GM18868 (cell line): ENCODE data around the gene CDK8.
A peak's percentile ranks its signal among the peaks of the same experiment; 100 is the strongest.
"Not testable (repeated sequence)": the region's sequence is repeated elsewhere in the genome, so short reads cannot be mapped to it uniquely, and the experiment has no call there.

Experiments
- ATAC-seq: cut with Tn5 transposase; IDR thresholded peaks from one replicate; pipeline ENCODE4 v1.9.1; 2021; ENCODE audit warnings: mild to moderate bottlenecking, moderate library complexity; ENCODE audit not compliant: unreplicated experiment

The CDK8 gene

GRCh38 chr13:26310470-26310869 is 56.5 kb downstream of the CDK8 start:
- ATAC-seq, result no peak

DNA sequence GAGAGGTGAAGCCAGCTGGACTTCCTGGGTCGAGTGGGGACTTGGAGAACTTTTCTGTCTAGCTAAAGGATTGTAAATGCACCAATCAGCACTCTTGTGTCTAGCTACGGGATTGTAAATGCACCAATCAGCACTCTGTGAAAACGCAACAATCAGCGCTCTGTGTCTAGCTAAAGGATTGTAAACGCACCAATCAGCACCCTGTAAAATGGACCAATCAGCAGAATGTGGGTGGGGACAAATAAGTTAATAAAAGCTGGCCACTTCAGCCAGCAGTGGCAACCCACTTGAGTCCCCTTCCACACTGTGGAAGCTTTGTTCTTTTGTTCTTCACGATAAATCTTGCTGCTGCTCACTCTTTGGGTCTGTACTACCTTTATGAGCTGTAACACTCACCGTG is 58.1 kb downstream of the CDK8 start:
- not testable (repeated sequence) for ATAC-seq

DNA sequence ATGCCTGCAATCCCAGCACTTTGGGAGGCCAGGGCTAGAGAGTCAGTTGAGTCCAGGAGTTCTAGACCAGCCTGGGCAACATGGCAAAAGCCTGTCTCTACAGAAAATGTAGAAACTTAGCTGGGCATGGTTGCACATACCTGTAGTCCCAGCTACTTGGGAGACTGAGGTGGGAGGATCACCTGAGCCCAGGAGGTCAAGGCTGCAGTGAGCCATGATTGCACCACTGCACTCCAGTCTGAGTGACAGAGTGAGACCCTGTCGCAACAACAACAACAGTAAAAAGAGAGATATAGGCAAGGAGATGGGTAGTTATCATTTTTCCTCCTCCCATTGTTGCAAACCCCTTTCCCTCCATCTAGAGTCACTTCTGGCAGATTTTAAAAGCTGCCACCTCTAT is 62.2 kb downstream of the CDK8 start:
- not testable (repeated sequence) for ATAC-seq

DNA sequence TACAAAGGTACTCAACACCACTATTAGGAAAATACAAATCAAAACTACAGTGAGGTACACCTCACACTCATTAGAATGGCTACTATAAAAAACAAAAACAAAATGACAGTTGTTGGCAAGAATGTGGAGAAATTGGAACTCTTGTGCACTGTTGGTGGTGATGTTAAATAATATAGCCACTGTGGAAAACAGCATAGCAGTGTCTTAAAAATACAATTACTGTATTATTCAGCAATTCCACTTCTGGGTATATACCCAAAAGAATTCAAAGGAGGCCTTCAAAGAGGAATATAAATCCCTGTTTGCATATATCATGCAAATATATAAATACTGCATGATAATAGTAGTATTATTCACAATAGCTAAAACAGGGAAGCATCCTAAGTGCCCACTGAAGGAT is 66.8 kb downstream of the CDK8 start:
- no peak for ATAC-seq

- ATAC-seq, result no peak
Measured at GRCh38 chr13:26323127-26323526, 69.2 kb downstream of the CDK8 start.

DNA sequence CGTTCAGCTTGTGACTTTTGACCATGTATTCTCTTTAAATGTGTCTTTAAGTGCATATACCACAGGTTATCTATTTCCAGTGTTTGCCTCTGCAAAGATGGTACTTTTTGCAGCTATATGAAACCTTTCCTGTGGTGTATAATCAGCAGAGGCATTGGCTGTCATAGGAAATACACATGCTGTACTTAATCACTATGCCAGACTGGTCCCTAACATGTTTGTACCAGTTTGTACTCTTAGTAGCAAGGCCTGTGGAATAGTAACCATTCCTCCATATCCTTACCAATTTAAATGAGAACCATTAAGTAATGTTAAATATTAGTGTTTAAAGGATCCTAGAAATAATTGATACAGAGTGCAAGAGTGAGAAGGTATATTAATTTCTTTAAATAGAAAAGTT is 69.8 kb downstream of the CDK8 start:
- ATAC-seq, result no peak

- ATAC-seq, result no peak
Measured at GRCh38 chr13:26324294-26324693, 70.4 kb downstream of the CDK8 start.

DNA sequence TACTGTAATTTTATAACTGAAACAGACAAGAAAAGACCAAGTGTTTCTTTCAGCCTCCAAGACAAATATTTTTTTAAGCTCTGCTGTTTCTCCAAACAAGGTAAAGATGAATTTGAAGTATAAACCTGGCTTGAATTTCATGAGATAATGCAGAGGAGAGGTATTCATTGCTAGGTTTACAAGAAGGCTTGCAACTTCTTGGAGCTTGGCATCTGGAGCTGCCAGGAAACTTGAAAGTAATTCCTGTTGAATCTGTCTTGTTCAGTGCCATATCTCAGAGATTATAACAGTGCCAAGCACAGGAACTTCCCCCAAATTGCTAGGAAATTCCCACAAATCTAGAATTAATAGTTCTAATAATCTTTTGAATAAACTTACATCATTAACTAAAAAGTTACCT is 70.9 kb downstream of the CDK8 start:
- ATAC-seq, result no peak

- ATAC-seq, result peak; percentile 62
Measured at GRCh38 chr13:26325876-26326275, 71.9 kb downstream of the CDK8 start.

- ATAC-seq, result no peak
Measured at GRCh38 chr13:26326562-26326961, 72.6 kb downstream of the CDK8 start.

GRCh38 chr13:26327940-26328725 is 74.2 kb downstream of the CDK8 start:
- no peak for ATAC-seq

- ATAC-seq, result no peak
Measured at GRCh38 chr13:26335158-26335557, 81.2 kb downstream of the CDK8 start.

GRCh38 chr13:26340807-26341206 is 86.9 kb downstream of the CDK8 start:
- ATAC-seq, result no peak

GRCh38 chr13:26342898-26343297 is 89.0 kb downstream of the CDK8 start:
- ATAC-seq, result no peak

DNA sequence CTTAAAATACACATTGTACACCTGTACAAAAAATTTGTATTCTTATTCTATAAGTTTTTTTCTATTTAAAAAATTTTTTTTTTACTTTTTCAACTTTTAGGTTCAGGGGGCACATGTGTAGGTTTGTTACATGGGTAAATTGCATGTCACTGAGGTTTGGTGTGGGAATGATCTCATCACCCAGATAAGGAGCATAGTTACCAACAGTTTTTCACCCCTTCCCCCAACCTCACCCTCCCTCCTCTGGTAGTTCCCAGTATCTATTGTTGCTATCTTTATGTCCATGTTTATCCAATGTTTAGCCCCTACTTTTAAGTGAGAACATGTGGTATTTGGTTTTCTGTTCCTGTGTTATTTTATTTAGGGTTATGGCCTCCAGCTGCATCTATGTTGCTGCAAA is 89.9 kb downstream of the CDK8 start:
- ATAC-seq, result no peak

GRCh38 chr13:26344980-26345379 is 91.1 kb downstream of the CDK8 start:
- ATAC-seq, result no peak

DNA sequence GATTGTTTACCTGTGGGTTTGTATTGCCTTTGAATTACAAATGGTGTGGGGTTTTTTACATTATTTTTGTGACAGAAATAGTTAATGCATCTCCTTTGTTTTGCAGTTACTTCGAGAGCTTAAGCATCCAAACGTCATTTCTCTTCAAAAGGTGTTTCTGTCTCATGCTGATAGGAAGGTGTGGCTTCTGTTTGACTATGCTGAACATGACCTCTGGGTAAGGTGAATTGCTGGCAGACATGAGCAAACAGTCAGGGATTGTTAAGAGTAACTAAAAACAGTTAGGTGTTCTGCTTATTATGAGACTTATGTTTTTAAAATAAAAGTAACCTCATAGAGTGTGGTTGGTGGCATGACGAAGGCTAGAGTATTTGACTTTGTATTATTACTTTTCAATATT is 95.0 kb downstream of the CDK8 start:
- no peak for ATAC-seq

GRCh38 chr13:26362261-26362660 is 108.3 kb downstream of the CDK8 start:
- no peak for ATAC-seq

- ATAC-seq, result no peak
Measured at GRCh38 chr13:26370553-26370952, 116.6 kb downstream of the CDK8 start.

DNA sequence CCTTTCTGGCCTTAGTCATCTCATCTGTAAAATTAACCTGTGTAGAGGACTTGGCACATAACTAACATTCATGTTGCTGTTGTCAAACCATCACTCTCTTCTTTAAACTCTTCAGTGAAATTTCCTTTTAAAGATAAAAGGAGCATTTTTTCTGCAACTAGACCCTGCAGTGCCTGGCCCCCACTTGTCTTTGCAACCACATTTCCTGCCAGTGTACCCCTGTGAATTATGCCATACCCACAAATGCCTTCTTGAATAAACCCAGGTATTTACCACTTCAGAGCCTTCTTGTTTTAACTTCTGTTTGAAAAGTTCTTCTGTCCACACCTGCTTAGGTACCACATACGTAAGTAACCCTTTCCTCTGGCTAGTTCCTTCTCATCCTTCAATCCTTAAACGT is 118.8 kb downstream of the CDK8 start:
- no peak for ATAC-seq

GRCh38 chr13:26376430-26376829 is 122.5 kb downstream of the CDK8 start:
- ATAC-seq, result no peak

DNA sequence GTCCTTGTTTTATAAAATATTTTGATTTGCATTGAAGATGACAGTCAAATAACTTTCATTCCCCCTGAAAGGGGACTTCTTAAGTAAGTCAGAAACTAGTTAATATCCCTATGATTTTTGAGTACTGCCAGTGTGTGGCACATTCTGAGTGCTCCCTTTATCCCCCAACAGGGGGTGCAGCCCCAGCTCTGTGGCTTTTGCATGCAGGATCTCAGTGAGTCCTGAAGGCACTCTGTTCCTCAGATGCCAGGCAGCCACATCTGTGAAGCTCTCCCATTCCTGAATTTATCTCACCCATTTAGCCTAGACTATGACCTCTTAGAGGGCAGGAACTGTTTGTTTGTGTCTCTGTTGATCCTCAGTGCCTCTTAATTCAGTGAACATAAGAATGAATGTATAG is 123.1 kb downstream of the CDK8 start:
- no peak for ATAC-seq

DNA sequence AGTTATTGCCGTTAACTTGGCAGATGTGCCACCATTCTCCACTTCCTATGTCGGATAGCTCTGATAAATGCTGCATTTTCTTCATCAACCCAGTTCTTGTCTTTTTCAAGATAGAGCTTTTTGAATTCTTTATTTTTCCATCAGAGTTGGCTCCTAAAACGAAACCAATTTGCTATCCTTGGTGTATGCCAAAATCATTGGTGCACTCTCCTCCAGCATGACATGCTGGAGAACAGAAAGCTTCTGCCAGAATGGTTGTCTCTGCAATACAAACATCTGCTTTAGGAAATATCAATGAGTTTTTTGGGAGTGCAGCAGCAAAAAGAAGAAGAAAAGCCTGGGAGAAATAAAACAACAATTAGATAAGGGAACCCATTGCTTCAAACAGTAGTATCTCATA is 124.2 kb downstream of the CDK8 start:
- ATAC-seq, result no peak
